ENCODE data around the gene RNPEPL1. TPM values are rescaled to one million over a fixed set of nuclear protein-coding genes. Genes with fewer than 3 reads are reported as not detected.

The RNPEPL1 gene
- total RNA-seq, 1 experiment from 2014 or later = 88.2 TPM

GRCh38 chr2:240593703-240594451, 25.6 kb downstream of the RNPEPL1 start:
- Histone ChIP-seq H3K9me3 (ENCODE audit: control insufficient read depth, insufficient read depth, low read depth, low read length) (no peaks in the 10 kb centered on the region), H3K4me3 (ENCODE audit: low read depth in 2 of 2, low read length in 2 of 2) (no peak overlapping the region), H3K27ac (ENCODE audit: low read length) (no peak overlapping the region), H3K4me1 (ENCODE audit: control insufficient read depth, insufficient read depth, low read length) (0 out of 2 replicates have a peak, but pooled peaks cover 1% of the 10 kb centered on the region), H3K36me3 (ENCODE audit: control insufficient read depth, insufficient read depth, low read length) (no peaks in the 10 kb centered on the region), H3K27me3 (ENCODE audit: control insufficient read depth, insufficient read depth, low read length) (no peaks in the 10 kb centered on the region)
- intact Hi-C loops (cut with micrococcal nuclease; ENCODE audit: unreplicated experiment) = no loop called here
- POLR2A ChIA-PET = no interaction called here
- CTCF ChIA-PET = no interaction called here
- in situ Hi-C loops (cut with HindIII; ENCODE audit: low pct_unique_long_range_greater_than_20kb, low sequenced_read_pairs) = no loop called here
- no peak for DNase-seq (ENCODE audit: low read depth, low spot score)
- no peak for ATAC-seq
- TF ChIP-seq REST (IDR thresholded peaks at IDR 0.05; ENCODE audit: insufficient read depth in 1 of 2, low read depth in 2 of 2, low read length in 1 of 2) = no peak
- TF ChIP-seq POLR2AphosphoS5 (IDR thresholded peaks at IDR 0.05; ENCODE audit: low read depth, low read length) = no peak
- no peak for TF ChIP-seq CTCF (IDR thresholded peaks at IDR 0.05)
- TF ChIP-seq SIN3A (IDR thresholded peaks at IDR 0.05; ENCODE audit: borderline replicate concordance, insufficient read depth, low read depth, low read length) = no peak
- no peak for TF ChIP-seq TCF7L2 (IDR thresholded peaks at IDR 0.05; ENCODE audit: low read depth, low read length)
- BruUV-seq (replicated peaks) = no TSS peak

GRCh38 chr2:240594511-240595380, 26.5 kb downstream of the RNPEPL1 start:
- no peak overlapping the region for H3K4me3 ChIP-seq (ENCODE audit: low read depth in 2 of 2, low read length in 2 of 2)
- intact Hi-C loops (cut with micrococcal nuclease; ENCODE audit: unreplicated experiment) (no loop called here), in situ Hi-C loops (cut with HindIII; ENCODE audit: low pct_unique_long_range_greater_than_20kb, low sequenced_read_pairs) (no loop called here)
- no peak for DNase-seq (ENCODE audit: low read depth, low spot score)
- CTCF ChIA-PET = no interaction called here
- no peaks in the 10 kb centered on the region for H3K9me3 ChIP-seq (ENCODE audit: control insufficient read depth, insufficient read depth, low read depth, low read length)
- no peaks in the 10 kb centered on the region for H3K27me3 ChIP-seq (ENCODE audit: control insufficient read depth, insufficient read depth, low read length)
- H3K36me3 ChIP-seq (ENCODE audit: control insufficient read depth, insufficient read depth, low read length) = no peaks in the 10 kb centered on the region
- H3K27ac ChIP-seq (ENCODE audit: low read length) = no peak overlapping the region
- TF ChIP-seq POLR2AphosphoS5 (IDR thresholded peaks at IDR 0.05; ENCODE audit: low read depth, low read length) = no peak
- no peak for TF ChIP-seq CTCF (IDR thresholded peaks at IDR 0.05)
- no peak for TF ChIP-seq TCF7L2 (IDR thresholded peaks at IDR 0.05; ENCODE audit: low read depth, low read length)
- no peak for TF ChIP-seq REST (IDR thresholded peaks at IDR 0.05; ENCODE audit: insufficient read depth in 1 of 2, low read depth in 2 of 2, low read length in 1 of 2)
- no peak for TF ChIP-seq SIN3A (IDR thresholded peaks at IDR 0.05; ENCODE audit: borderline replicate concordance, insufficient read depth, low read depth, low read length)
- H3K4me1 ChIP-seq (ENCODE audit: control insufficient read depth, insufficient read depth, low read length) = no peaks in the 10 kb centered on the region
- ATAC-seq = no peak
- POLR2A ChIA-PET = no interaction called here
- no TSS peak for BruUV-seq (replicated peaks)
